Endothelial cell of umbilical vein (primary cell): ENCODE data around the gene FMO5. TPM values are rescaled to one million over a fixed set of nuclear protein-coding genes. Genes with fewer than 3 reads are reported as not detected.

Experiments
- BruUV-seq: library from RNA; stranded (reverse); fragments of 400-500 nt; replicated peaks from 2 replicates; lab custom pipeline; 2021; lab: Mats Ljungman, UMichigan
- CTCF ChIA-PET: fragments of 300-600, 350-600 bp; sonication (Branson Sonifier 250); formaldehyde crosslinking; loops from one replicate; lab custom pipeline; 2021; ENCODE audit warnings: antibody characterized with exemption, inconsistent platforms; lab: Charles Lee
- POLR2A ChIA-PET: fragments of 300-600, 350-600 bp; sonication (Branson Sonifier 250); formaldehyde crosslinking; loops from one replicate; lab custom pipeline; 2021; ENCODE audit warnings: antibody characterized with exemption, inconsistent platforms; lab: Charles Lee
- DNase-seq: peaks from one replicate; pipeline ENCODE4 v3.0.0-alpha.2; 2011; ENCODE audit warnings: low read depth, low spot score
- FAIRE-seq: peaks from 2 replicates; lab custom pipeline; 2011; peaks lifted over from hg19 to GRCh38; lab: Jason Lieb, UNC
- H2AFZ ChIP-seq: 2 replicates; pipeline ENCODE4 v1.6.0; 2012; ENCODE audit warnings: low read depth, low read length, control low read depth, inconsistent platforms
- H3K27ac ChIP-seq: 2 replicates; pipeline ENCODE4 v1.5.1; 2011; ENCODE audit warnings: low read depth, mild to moderate bottlenecking, control low read depth, low read length, moderate library complexity; ENCODE audit not compliant: insufficient read depth
- H3K27me3 ChIP-seq, 2 experiments: 2 replicates each; pipeline versions ENCODE4 v1.6.0 to v1.6.1; 2011; ENCODE audit warnings: low read length in 2 of 2, mixed read lengths in 1 of 2; ENCODE audit not compliant: control insufficient read depth in 2 of 2, insufficient read depth in 2 of 2
- H3K36me3 ChIP-seq, 2 experiments: 2 replicates in 1 of 2; 3 replicates in 1 of 2; pipeline ENCODE4 v1.5.1; 2011; ENCODE audit warnings: low read length in 2 of 2, mild to moderate bottlenecking in 1 of 2, moderate library complexity in 1 of 2; ENCODE audit not compliant: control insufficient read depth in 2 of 2, insufficient read depth in 2 of 2; ENCODE audit errors: extremely low read depth in 1 of 2
- H3K4me1 ChIP-seq: 3 replicates; pipeline ENCODE4 v1.5.1; 2011; ENCODE audit warnings: mild to moderate bottlenecking, low read length; ENCODE audit not compliant: control insufficient read depth, insufficient read depth; ENCODE audit errors: extremely low read depth
- H3K4me2 ChIP-seq: 2 replicates; pipeline ENCODE4 v1.6.1; 2011; ENCODE audit warnings: low read length, control low read depth, mixed read lengths; ENCODE audit not compliant: insufficient read depth
- H3K4me3 ChIP-seq, 3 experiments: fragments of 200-600 bp in 1 of 3; sonication (generic), shearing (Covaris generic) in 1 of 3; replicated peaks in 1 of 3; 2 replicates each; pipeline ENCODE4 v1.5.1; 2011 to 2016; ENCODE audit warnings: control low read depth in 3 of 3, low read length in 3 of 3, mild to moderate bottlenecking in 2 of 3, inconsistent platforms in 1 of 3, low read depth in 1 of 3, moderate library complexity in 1 of 3; ENCODE audit not compliant: insufficient read depth in 1 of 3
- H3K79me2 ChIP-seq: 2 replicates; pipeline ENCODE4 v1.6.0; 2012; ENCODE audit warnings: low read length, inconsistent platforms; ENCODE audit not compliant: control insufficient read depth, insufficient read depth
- H3K9ac ChIP-seq: replicated peaks from 2 replicates; pipeline ENCODE3; 2011; ENCODE audit warnings: low read length, control low read depth; ENCODE audit not compliant: insufficient read depth; ENCODE audit errors: extremely low read depth
- H3K9me1 ChIP-seq: replicated peaks from 3 replicates; pipeline ENCODE4 v1.6.0; 2011; ENCODE audit warnings: mild to moderate bottlenecking, low read length; ENCODE audit not compliant: control insufficient read depth, insufficient read depth; ENCODE audit errors: extremely low read depth
- H3K9me3 ChIP-seq: replicated peaks from 2 replicates; pipeline ENCODE4 v1.5.1; 2012; ENCODE audit warnings: low read length, inconsistent platforms; ENCODE audit not compliant: control insufficient read depth, insufficient read depth
- H4K20me1 ChIP-seq: replicated peaks from 2 replicates; pipeline ENCODE3; 2011; ENCODE audit warnings: mild to moderate bottlenecking, low read length; ENCODE audit not compliant: control insufficient read depth, insufficient read depth; ENCODE audit errors: extremely low read depth
- EZH2 ChIP-seq: IDR thresholded peaks from 2 replicates; pipeline ENCODE4 v1.6.1; 2012; ENCODE audit warnings: borderline replicate concordance, low read depth, mild to moderate bottlenecking, moderate library complexity, low read length, inconsistent platforms; ENCODE audit not compliant: severe bottlenecking
- FOS ChIP-seq: IDR thresholded peaks from 2 replicates; pipeline ENCODE4 v1.6.1; 2011; ENCODE audit warnings: mild to moderate bottlenecking, low read length, moderate library complexity, borderline replicate concordance; ENCODE audit not compliant: insufficient read depth
- JUN ChIP-seq: IDR thresholded peaks from 2 replicates; pipeline ENCODE4 v1.6.1; 2011; ENCODE audit warnings: borderline replicate concordance, low read depth; ENCODE audit not compliant: insufficient read length, insufficient read depth
- MYC ChIP-seq: IDR thresholded peaks from one replicate; pipeline ENCODE4 v1.6.1; 2011; ENCODE audit warnings: mild to moderate bottlenecking, low read depth, low read length
- POLR2A ChIP-seq: IDR thresholded peaks from 2 replicates; pipeline ENCODE4 v1.6.1; 2012; ENCODE audit warnings: low read depth, mild to moderate bottlenecking, control low read depth, low read length
- POLR2AphosphoS5 ChIP-seq: IDR thresholded peaks from 2 replicates; pipeline ENCODE4 v1.6.1; 2012; ENCODE audit warnings: low read depth, mild to moderate bottlenecking, control low read depth, low read length, moderate library complexity; ENCODE audit not compliant: insufficient read depth
- dilution Hi-C: fragments of 300-500 bp; cut with MboI; formaldehyde crosslinking; loops from one replicate; pipeline ENCODE4 v1.15.0; 2019; ENCODE audit warnings: low sequenced_read_pairs; ENCODE audit not compliant: extremely low pct_ligation_motif_present
- intact Hi-C: fragments of 100-400 bp; cut with micrococcal nuclease; formaldehyde crosslinking; loops from one replicate; pipeline ENCODE4 v1.10.0; 2022
- polyA plus RNA-seq, 4 experiments: library from polyadenylated mRNA; depleted of rRNA in 3 of 4; stranded (reverse) in 3 of 4; unstranded in 1 of 4; fragments of >200 nt; gene quantifications; 2 replicates each; pipeline versions ENCODE4 v1.2.1 to v1.2.3, GENCODE V29; 2011 to 2012; ENCODE audit warnings: missing spikeins in 1 of 4
- total RNA-seq: library from RNA; stranded (reverse); gene quantifications from 2 replicates; pipeline ENCODE4 v1.2.3, GENCODE V29; 2021
- TF ChIP-seq, protein P1 (sequence below), 2 donors: IDR thresholded peaks; 1 replicate in 1 of 2; 2 replicates in 1 of 2; pipeline ENCODE4 v1.5.1; 2011; ENCODE audit warnings: low read length in 2 of 2, mild to moderate bottlenecking in 2 of 2, moderate library complexity in 2 of 2, control low read depth in 1 of 2, inconsistent platforms in 1 of 2, low read depth in 1 of 2; ENCODE audit not compliant: insufficient read depth in 1 of 2; ENCODE audit errors: extremely low read depth in 1 of 2
- TF ChIP-seq, protein P2 (sequence below): IDR thresholded peaks from 2 replicates; pipeline ENCODE4 v1.6.1; 2011; ENCODE audit not compliant: insufficient read depth, insufficient read length

Gene FMO5
- total and polyA plus RNA-seq, 2 donors (not counting 3 experiments of a cell fraction or from before 2014, with no cell fraction given): 0.48 to 0.60 TPM

DNA sequence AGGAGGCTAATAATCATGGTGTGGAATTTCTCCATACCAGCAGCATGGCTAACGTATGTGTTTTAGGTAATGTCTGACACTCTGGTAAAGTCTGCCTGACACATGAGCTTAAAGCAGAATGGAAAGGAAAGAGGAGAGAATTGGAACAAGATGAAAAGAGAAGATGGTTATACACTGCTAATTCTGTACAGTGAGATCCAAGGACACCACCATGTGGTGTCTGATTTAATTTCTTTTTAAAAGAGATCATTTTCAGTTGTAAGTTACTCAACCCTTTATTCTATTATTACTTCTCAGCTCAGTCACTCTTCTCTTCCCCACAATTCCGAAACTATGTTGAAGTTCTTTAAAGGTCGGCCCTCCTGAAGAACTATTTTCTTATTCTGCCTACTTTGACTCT is 68.5 kb downstream of the FMO5 start:
- no peak for FAIRE-seq
- H3K9me3 ChIP-seq: no peaks in the 10 kb centered on the region
- BruUV-seq: no TSS peak
- intact Hi-C loops (no loop called here), dilution Hi-C loops (no loop called here)
- DNase-seq: no peak
- no peaks in the 10 kb centered on the region for H3K4me1 ChIP-seq
- H2AFZ ChIP-seq: no peak overlapping the region
- CTCF ChIA-PET: interaction anchor here (1.2 kb wide), 1 partner anchor 85 kb away, joined by 3 read pairs; no protein-coding TSS in a partner anchor
- TF ChIP-seq, protein P1, sequence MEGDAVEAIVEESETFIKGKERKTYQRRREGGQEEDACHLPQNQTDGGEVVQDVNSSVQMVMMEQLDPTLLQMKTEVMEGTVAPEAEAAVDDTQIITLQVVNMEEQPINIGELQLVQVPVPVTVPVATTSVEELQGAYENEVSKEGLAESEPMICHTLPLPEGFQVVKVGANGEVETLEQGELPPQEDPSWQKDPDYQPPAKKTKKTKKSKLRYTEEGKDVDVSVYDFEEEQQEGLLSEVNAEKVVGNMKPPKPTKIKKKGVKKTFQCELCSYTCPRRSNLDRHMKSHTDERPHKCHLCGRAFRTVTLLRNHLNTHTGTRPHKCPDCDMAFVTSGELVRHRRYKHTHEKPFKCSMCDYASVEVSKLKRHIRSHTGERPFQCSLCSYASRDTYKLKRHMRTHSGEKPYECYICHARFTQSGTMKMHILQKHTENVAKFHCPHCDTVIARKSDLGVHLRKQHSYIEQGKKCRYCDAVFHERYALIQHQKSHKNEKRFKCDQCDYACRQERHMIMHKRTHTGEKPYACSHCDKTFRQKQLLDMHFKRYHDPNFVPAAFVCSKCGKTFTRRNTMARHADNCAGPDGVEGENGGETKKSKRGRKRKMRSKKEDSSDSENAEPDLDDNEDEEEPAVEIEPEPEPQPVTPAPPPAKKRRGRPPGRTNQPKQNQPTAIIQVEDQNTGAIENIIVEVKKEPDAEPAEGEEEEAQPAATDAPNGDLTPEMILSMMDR (IDR thresholded peaks at IDR 0.05; ENCODE audit: extremely low read depth in 1 of 2, insufficient read depth in 1 of 2, low read depth in 1 of 2, low read length in 2 of 2): no peak
- TF ChIP-seq, protein P2, sequence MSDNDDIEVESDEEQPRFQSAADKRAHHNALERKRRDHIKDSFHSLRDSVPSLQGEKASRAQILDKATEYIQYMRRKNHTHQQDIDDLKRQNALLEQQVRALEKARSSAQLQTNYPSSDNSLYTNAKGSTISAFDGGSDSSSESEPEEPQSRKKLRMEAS: no peak
- TF ChIP-seq POLR2AphosphoS5: no peak
- no peak for TF ChIP-seq JUN
- TF ChIP-seq EZH2: no peak
- TF ChIP-seq FOS: no peak
- TF ChIP-seq MYC: no peak
- TF ChIP-seq POLR2A: no peak
- H3K9me1 ChIP-seq: no peaks in the 10 kb centered on the region
- no peak overlapping the region for H3K4me3 ChIP-seq
- no peak overlapping the region for H3K27ac ChIP-seq
- H3K36me3 ChIP-seq: peaks cover 6 to 10% of the 10 kb centered on the region in 2 experiments
- H3K4me2 ChIP-seq: no peak overlapping the region
- no peaks in the 10 kb centered on the region for H4K20me1 ChIP-seq
- H3K27me3 ChIP-seq: no peaks in the 10 kb centered on the region
- no peak overlapping the region for H3K9ac ChIP-seq
- no peaks in the 10 kb centered on the region for H3K79me2 ChIP-seq
- POLR2A ChIA-PET: no interaction called here
